Pancreas (tissue), 10 donors: ENCODE results near the gene UBE3B. TPM values are rescaled to one million over a fixed set of nuclear protein-coding genes. Genes with fewer than 3 reads are reported as not detected.

Experiments
- ATAC-seq, 4 donors: fragments of 200-7000 bp; cut with Tn5 transposase; one replicate each; pipeline versions ENCODE4 v1.8.0 to v1.9.1; 2020; ENCODE audit warnings: mild to moderate bottlenecking in 4 of 4, moderate library complexity in 4 of 4
- DNase-seq, 6 donors: peaks; one replicate each; pipeline ENCODE4 v3.0.0-alpha.2; 2020
- FAIRE-seq: peaks from 2 replicates; lab custom pipeline; 2012; peaks lifted over from hg19 to GRCh38; lab: Jason Lieb, UNC
- H3K27ac ChIP-seq, 4 donors: fragments of 200-600 bp; sonication (generic); 1 replicate in 3 of 4; 2 replicates in 1 of 4; pipeline versions ENCODE4 v1.5.0 to v1.8.0; 2020
- H3K27me3 ChIP-seq, 4 donors: fragments of 200-600 bp; one replicate each; pipeline ENCODE4 v1.8.0; 2021
- H3K36me3 ChIP-seq, 3 donors: fragments of 200-600 bp; sonication (generic) in 1 of 3; one replicate each; pipeline versions ENCODE4 v1.5.0 to v1.8.0; 2020 to 2021
- H3K4me1 ChIP-seq, 3 donors: fragments of 200-600 bp; one replicate each; pipeline ENCODE4 v1.8.0; 2021
- H3K4me3 ChIP-seq, 4 donors: fragments of 200-600 bp; sonication (generic) in 2 of 4; one replicate each; pipeline versions ENCODE4 v1.5.0 to v1.8.0; 2020 to 2021
- H3K9me3 ChIP-seq, 4 donors: fragments of 200-600 bp; one replicate each; pipeline ENCODE4 v1.8.0; 2021
- WGBS, 2 donors: extraction: QIAGEN DNeasy Blood & Tissue Kit; methylation state at CpG; one replicate each; pipeline ENCODE4 v1.1.7; 2013; 5-methylcytosine and 5-hydroxymethylcytosine counted together
- intact Hi-C, 3 donors: fragments of 100-400 bp; cut with DNase I; formaldehyde crosslinking; loops; one replicate each; pipeline versions ENCODE4 v1.11.1 to v1.14.2; 2022
- polyA plus RNA-seq, 2 donors: library from polyadenylated mRNA; stranded (reverse); fragments of 200-250 nt; gene quantifications; one replicate each; pipeline ENCODE4 v1.2.3, GENCODE V29; 2013
- total RNA-seq, 6 donors: library from RNA; stranded (reverse); fragmentation: NEBNext Ultra II Directional in 4 of 6; extraction: Animal tissue kit (Norgen Biotek cat#: 25700) in 4 of 6; gene quantifications; one replicate each; pipeline versions ENCODE4 v1.2.1 to v1.2.4, GENCODE V29; 2021 to 2023
- TF ChIP-seq, protein P1 (sequence below), 4 donors: fragments of 200-600 bp; sonication (generic) in 3 of 4; IDR thresholded peaks; one replicate each; pipeline versions ENCODE4 v1.5.0 to v1.8.0; 2021; ENCODE audit warnings: antibody characterized with exemption in 4 of 4
- donor health status: healthy with polysubstance abuse.
- donor health status: DM: no; HTN: no; CAD: no; lungs with moderate emphysema.
- donor health status: DM: no; HTN: no; CAD: no.
- donor health status: control.
- donor health status: control.
- donor health status: Bipolar disorder and iron deficiency.
- donor health status: DM: yes; HTN: yes; CAD: no.
- donor health status: DM: no; HTN: no; CAD: no.
- donor health status: DM: no; HTN: no; CAD: no.
- donor health status: DM: yes; HTN: yes; CAD: no.

UBE3B gene
- total and polyA plus RNA-seq, 8 donors = 9.8 to 25.6 (median 13.8) TPM

DNA sequence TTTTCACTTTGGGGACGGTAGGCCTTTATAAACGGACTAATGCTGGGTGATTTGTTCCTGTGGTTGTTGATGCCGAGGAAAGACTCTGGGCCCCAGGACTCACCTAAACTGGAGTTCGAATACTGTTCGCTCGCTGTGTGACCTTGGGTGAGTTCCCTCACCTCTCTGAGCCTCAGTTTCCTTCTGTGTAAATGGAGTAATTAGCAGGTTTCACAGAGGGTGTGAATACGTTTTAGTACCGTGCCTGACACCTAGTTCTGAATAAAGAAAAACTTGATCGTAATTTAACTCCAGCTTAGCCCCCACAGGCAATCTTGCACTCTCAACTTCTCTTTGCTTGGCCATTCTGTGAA lies 505 bp downstream of the UBE3B start:
- peaks cover 0 to 16% (median 7%) of the 10 kb centered on the region in 3 donors for H3K4me1 ChIP-seq
- no peak for DNase-seq
- peak overlapping the region; percentile 87 to 95 (median 92) for H3K27ac ChIP-seq
- H3K36me3 ChIP-seq = peaks cover 0 to 5% (median 0%) of the 10 kb centered on the region in 3 donors
- TF ChIP-seq, protein P1, sequence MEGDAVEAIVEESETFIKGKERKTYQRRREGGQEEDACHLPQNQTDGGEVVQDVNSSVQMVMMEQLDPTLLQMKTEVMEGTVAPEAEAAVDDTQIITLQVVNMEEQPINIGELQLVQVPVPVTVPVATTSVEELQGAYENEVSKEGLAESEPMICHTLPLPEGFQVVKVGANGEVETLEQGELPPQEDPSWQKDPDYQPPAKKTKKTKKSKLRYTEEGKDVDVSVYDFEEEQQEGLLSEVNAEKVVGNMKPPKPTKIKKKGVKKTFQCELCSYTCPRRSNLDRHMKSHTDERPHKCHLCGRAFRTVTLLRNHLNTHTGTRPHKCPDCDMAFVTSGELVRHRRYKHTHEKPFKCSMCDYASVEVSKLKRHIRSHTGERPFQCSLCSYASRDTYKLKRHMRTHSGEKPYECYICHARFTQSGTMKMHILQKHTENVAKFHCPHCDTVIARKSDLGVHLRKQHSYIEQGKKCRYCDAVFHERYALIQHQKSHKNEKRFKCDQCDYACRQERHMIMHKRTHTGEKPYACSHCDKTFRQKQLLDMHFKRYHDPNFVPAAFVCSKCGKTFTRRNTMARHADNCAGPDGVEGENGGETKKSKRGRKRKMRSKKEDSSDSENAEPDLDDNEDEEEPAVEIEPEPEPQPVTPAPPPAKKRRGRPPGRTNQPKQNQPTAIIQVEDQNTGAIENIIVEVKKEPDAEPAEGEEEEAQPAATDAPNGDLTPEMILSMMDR (IDR thresholded peaks at IDR 0.05) = no peak
- intact Hi-C loops = no loop called here
- H3K4me3 ChIP-seq = peak overlapping the region; percentile 78 to 100 (median 88)
- no peak for ATAC-seq
- FAIRE-seq = no peak
- H3K27me3 ChIP-seq = no peaks in the 10 kb centered on the region
- 1 to 2% methylated on average over 9 of the region's 9 CpGs for WGBS, 2 donors
- H3K9me3 ChIP-seq = no peaks in the 10 kb centered on the region

DNA sequence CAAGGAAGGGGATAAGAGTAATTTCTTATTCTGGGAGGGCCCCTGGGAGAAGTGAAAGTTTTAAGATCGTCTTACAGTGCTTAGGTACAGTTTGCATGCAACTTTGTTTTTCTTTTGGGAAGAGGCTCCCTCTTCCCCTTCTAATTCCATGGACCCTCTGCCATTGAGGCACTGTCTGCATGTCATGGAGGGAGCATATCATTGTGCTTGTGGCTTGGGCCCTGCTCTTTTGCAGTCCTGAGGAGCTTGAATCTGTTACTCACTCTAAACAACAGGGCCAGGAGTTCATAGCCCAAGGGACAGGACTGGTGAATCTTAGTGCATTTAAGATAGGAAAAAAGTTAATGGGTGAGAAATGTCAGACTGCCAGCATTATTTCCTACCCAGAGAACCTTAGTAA lies 2.3 kb downstream of the UBE3B start:
- Histone ChIP-seq H3K4me3 (no peak overlapping the region), H3K27ac (no peak overlapping the region), H3K36me3 (peaks cover 0 to 20% (median 10%) of the 10 kb centered on the region in 3 donors), H3K9me3 (no peaks in the 10 kb centered on the region), H3K27me3 (no peaks in the 10 kb centered on the region), H3K4me1 (peaks cover 0 to 16% (median 7%) of the 10 kb centered on the region in 3 donors)
- intact Hi-C loops = no loop called here
- TF ChIP-seq, protein P1 (IDR thresholded peaks at IDR 0.05) = no peak
- 65 to 69% methylated on average over 1 of the region's 1 CpG for WGBS, 2 donors
- ATAC-seq = no peak
- FAIRE-seq = no peak
- no peak for DNase-seq

DNA sequence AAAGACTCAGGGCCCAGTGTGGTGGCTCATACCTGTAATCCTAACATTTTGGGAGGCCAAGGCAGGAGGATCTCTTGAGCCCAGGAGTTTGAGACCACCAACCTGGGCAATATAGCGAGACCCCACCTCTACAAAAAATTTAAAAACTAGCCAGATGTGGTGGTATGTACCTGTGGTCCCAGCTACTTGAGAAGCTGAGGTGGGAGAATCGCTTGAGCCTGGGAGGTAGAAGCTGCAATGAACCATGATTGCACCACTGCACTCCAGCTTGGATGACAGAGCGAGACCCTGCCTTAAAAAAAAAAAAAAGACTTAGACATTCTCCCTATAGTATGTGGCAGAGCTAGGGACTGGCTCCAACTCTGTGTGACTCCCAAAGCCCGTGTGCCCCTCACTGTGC lies 2.9 kb downstream of the UBE3B start:
- H3K4me1 ChIP-seq = peaks cover 0 to 16% (median 7%) of the 10 kb centered on the region in 3 donors
- peaks cover 0 to 26% (median 10%) of the 10 kb centered on the region in 3 donors for H3K36me3 ChIP-seq
- no peak for DNase-seq
- TF ChIP-seq, protein P1 (IDR thresholded peaks at IDR 0.05) = no peak
- WGBS, 2 donors = 95 to 96% methylated on average over 4 of the region's 4 CpGs
- intact Hi-C loops = no loop called here
- H3K4me3 ChIP-seq = no peak overlapping the region
- no peak for FAIRE-seq
- no peaks in the 10 kb centered on the region for H3K9me3 ChIP-seq
- no peaks in the 10 kb centered on the region for H3K27me3 ChIP-seq
- ATAC-seq = no peak
- H3K27ac ChIP-seq = no peak overlapping the region

DNA sequence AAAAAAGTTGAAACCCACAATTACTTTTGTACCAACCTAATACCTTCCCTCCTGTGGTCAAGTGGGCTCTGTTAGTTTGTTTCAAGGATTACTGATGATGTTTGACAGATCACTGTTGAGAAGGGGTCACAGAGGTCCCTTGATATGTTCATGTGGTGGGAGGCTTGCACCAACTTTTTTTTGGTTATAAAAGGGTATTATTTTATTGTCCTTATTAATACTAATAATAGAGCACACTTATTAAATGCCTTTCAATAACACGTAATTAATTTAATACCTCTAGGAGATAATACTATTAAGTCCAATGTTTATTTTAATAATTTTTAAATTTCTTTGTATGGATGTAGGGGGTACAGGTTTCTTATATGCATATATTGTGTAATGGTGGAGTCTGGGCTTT lies 4.4 kb downstream of the UBE3B start:
- Histone ChIP-seq H3K4me3 (no peak overlapping the region), H3K36me3 (peaks cover 0 to 40% (median 25%) of the 10 kb centered on the region in 3 donors), H3K27me3 (no peaks in the 10 kb centered on the region), H3K4me1 (peaks cover 0 to 12% (median 7%) of the 10 kb centered on the region in 3 donors), H3K9me3 (no peaks in the 10 kb centered on the region), H3K27ac (no peak overlapping the region)
- intact Hi-C loops = no loop called here
- ATAC-seq (no peak), FAIRE-seq (no peak), DNase-seq (no peak)
- TF ChIP-seq, protein P1 (IDR thresholded peaks at IDR 0.05) = no peak
- 83 to 86% methylated on average over 1 of the region's 1 CpG for WGBS, 2 donors

DNA sequence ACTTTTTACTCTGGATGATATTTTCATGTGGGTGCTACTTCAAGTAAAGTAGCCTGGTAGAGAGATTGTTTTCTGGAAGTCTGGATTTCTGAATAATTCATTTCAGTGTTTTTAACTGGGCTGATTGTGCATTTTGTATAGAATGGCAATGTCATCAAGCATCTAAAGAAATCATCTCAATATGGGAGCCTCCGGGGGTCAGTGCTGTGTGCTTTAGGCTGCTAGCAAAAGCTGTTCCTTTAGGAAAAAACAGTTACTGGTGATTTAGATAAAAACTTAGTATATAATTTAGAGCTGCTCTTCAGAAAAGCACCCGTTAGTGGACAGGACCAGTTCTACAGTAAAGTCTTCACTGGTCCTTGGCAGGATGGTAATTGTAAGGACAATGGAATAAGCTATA lies 5.1 kb downstream of the UBE3B start:
- peaks cover 0 to 12% (median 7%) of the 10 kb centered on the region in 3 donors for H3K4me1 ChIP-seq
- no peak for DNase-seq
- no peaks in the 10 kb centered on the region for H3K9me3 ChIP-seq
- FAIRE-seq = no peak
- H3K27ac ChIP-seq = no peak overlapping the region
- no peak for ATAC-seq
- 90 to 94% methylated on average over 2 of the region's 2 CpGs for WGBS, 2 donors
- no peaks in the 10 kb centered on the region for H3K27me3 ChIP-seq
- intact Hi-C loops = no loop called here
- peaks cover 0 to 46% (median 31%) of the 10 kb centered on the region in 3 donors for H3K36me3 ChIP-seq
- no peak overlapping the region for H3K4me3 ChIP-seq
- TF ChIP-seq, protein P1 (IDR thresholded peaks at IDR 0.05) = no peak
